Colonic mucosa (tissue), 4 donors: Measurements from ENCODE around the gene BIRC6. TPM values are rescaled to one million over a fixed set of nuclear protein-coding genes. Genes with fewer than 3 reads are reported as not detected.

Experiments
- DNase-seq: peaks from one replicate; pipeline ENCODE4 v3.0.0-alpha.2; 2020
- H3K27ac ChIP-seq: fragments of 200-600 bp; one replicate; pipeline ENCODE4 v1.8.0; 2021
- H3K27me3 ChIP-seq: fragments of 200-600 bp; one replicate; pipeline ENCODE4 v1.8.0; 2021
- H3K36me3 ChIP-seq: fragments of 200-600 bp; one replicate; pipeline ENCODE4 v1.8.0; 2021
- H3K4me1 ChIP-seq: fragments of 200-600 bp; one replicate; pipeline ENCODE4 v1.8.0; 2021; ENCODE audit warnings: mild to moderate bottlenecking
- H3K4me3 ChIP-seq: fragments of 200-600 bp; one replicate; pipeline ENCODE4 v1.8.0; 2021
- H3K9ac ChIP-seq, 2 donors: one replicate each; pipeline ENCODE4 v1.7.0; 2013; ENCODE audit warnings: control low read depth in 2 of 2, low read depth in 2 of 2, low read length in 2 of 2
- H3K9me3 ChIP-seq: fragments of 200-600 bp; one replicate; pipeline ENCODE4 v1.8.0; 2021
- CTCF ChIP-seq: fragments of 200-600 bp; IDR thresholded peaks from one replicate; pipeline ENCODE4 v1.8.0; 2022; ENCODE audit warnings: antibody characterized with exemption, mild to moderate bottlenecking
- intact Hi-C: fragments of 100-400 bp; cut with DNase I; formaldehyde crosslinking; loops from one replicate; pipeline ENCODE4 v1.14.1; 2022
- microRNA-seq: library from miRNA; unstranded; fragments of <30 nt; microRNA quantifications from one replicate; pipeline ENCODE4, GENCODE V29; 2019
- total RNA-seq, 2 donors: library from RNA; stranded (reverse); fragmentation: NEBNext Ultra II Directional in 1 of 2; extraction: Animal tissue kit (Norgen Biotek cat#: 25700) in 1 of 2; gene quantifications; one replicate each; pipeline ENCODE4 v1.2.1, GENCODE V29; 2021
- donor health status: healthy.
- donor health status: DM: no; HTN: no; CAD: no.
- donor health status: DM: no; HTN: no; CAD: no.

Gene BIRC6
- total RNA-seq, 2 donors from 2014 or later = 74.6 to 93.1 TPM

GRCh38 chr2:32668254-32668653, 311.4 kb downstream of the BIRC6 start:
- Histone ChIP-seq H3K4me3 (no peak overlapping the region), H3K27me3 (no peaks in the 10 kb centered on the region), H3K4me1 (no peaks in the 10 kb centered on the region), H3K36me3 (no peaks in the 10 kb centered on the region), H3K9ac (no peak overlapping the region), H3K9me3 (no peaks in the 10 kb centered on the region), H3K27ac (no peak overlapping the region)
- no peak for TF ChIP-seq CTCF
- no peak for DNase-seq
- intact Hi-C loops = no loop called here

Small RNA genes within 50 kb of the gene (microRNA-seq; reads per million reads assigned to microRNA genes)
- gene MIR4765 (not detected), gene MIR558 (not detected)

Other genes starting within 250 kb of the BIRC6 start
- 10 to 100 TPM; 17.9 to 23.4 TPM for gene SLC30A6, start 191.2 kb upstream of the BIRC6 start, total RNA-seq
- gene NLRC4, start 92.1 kb upstream of the BIRC6 start, total RNA-seq = under 1 TPM; 0.22 to 0.74 TPM
- gene YIPF4, start 79.1 kb upstream of the BIRC6 start, total RNA-seq = 10 to 100 TPM; 47.3 to 82.8 TPM